ENCODE data around the gene SMIM23.

The SMIM23 gene

DNA sequence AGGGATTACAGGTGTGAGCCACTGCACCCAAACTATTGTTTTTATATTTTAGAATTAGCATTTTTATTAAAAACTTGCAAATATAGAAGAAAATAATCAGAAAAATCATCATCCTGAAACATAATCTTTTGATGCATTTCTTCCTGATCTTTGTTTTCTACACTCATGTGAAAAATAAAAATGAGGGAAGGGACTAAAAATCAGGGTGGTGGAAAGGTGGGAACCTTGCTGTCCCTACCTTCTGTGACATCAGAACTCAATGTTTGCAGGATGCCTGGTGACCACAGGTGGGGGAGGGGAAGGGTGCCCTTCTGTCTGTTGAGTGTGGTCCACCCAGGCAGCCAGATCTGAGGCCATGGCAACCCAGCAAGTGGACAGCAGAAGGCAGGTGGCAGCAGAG lies at the start of gene SMIM23:
TSS of gene SMIM23 (plus strand) at position 301 of the 400 bp plus-strand sequence. CDS start at position 356, 55 bp downstream.
- in situ Hi-C loops (cut with HindIII; ENCODE audit: low sequenced_read_pairs), result no loop called here

DNA sequence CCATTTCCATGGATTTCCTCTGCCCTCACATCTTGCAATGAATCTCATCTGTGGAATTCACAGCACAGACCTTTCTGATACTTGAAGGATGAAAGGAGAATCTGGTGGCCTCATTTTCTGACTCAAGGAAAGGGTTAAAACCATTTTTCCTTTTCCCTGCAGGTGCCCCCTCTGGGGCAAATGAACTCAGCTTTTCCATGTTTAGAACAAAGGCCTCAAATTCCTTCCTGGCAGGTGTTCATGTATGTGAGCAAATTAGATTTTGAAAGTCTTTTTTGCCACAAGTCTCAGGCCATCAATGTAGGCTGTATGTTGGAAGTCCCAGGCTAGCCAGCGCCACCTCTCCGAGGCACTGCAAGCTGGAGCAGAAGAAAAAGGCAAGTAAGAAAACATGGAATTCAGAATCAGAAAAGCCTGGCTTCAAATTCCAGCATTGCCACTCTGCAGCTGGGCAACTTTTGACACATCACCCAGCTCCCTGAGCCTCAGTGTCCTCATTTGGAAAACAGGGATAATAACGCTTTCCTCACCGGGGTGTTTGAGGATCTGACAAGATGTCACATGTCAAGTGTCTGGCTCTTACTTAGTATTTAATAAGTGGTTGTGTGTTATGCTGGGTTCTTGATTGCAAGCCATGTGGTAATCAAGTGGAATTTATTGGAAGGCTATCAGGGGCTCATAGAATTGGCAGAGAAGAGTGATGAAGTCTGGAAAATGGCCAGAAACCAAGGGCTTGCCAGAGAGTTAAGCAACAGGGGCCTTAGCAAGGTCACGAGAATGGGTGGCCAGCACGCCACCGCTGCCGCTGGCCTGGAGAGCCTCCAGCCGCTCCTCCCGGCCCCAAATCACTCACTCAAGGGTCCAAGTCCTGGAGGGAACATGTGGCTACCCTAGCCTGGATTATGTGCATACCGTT lies 48.4 kb upstream of the SMIM23 start:
- in situ Hi-C loops (cut with HindIII; ENCODE audit: low sequenced_read_pairs), result no loop called here

DNA sequence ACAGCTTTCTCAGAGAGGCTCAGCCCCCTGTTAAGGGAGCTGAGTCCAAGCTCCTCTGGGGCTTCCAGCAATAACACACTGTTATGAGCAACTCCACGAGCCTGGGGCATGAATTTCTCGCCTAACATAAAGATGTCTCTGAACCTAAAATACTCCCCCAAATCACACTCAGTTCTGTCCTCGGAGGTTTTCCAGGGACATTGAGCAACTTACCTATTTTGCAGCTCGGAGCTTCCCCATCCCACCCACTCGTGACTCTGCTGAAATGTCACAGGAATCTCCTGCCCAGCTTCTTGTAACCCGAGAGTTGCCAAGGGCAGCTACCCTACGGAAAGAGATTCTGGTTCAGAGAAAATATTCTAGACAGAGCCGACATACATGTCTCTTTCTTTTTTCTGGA lies 47.1 kb upstream of the SMIM23 start:
- in situ Hi-C loops (cut with HindIII; ENCODE audit: low sequenced_read_pairs), result no loop called here

DNA sequence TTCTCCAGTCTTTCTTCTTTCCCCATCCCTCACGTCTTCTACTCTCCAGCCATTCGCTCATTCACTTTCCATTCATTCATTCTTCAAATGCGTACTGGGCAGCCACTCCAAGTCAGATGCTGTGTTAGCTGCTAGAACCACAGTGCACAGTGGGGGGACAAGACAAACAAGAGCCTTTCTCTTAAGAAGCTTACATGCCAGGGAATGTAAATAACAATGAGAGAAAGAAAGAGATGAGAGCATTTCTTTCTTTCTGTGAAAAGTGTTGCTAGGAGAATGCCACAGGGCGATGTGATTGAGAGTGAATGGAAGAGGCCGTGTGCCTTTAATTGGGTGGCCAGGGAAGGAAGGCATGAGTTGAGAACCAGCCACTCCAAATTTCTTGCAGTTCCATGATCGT lies 46.3 kb upstream of the SMIM23 start:
- in situ Hi-C loops (cut with HindIII; ENCODE audit: low sequenced_read_pairs), result no loop called here

DNA sequence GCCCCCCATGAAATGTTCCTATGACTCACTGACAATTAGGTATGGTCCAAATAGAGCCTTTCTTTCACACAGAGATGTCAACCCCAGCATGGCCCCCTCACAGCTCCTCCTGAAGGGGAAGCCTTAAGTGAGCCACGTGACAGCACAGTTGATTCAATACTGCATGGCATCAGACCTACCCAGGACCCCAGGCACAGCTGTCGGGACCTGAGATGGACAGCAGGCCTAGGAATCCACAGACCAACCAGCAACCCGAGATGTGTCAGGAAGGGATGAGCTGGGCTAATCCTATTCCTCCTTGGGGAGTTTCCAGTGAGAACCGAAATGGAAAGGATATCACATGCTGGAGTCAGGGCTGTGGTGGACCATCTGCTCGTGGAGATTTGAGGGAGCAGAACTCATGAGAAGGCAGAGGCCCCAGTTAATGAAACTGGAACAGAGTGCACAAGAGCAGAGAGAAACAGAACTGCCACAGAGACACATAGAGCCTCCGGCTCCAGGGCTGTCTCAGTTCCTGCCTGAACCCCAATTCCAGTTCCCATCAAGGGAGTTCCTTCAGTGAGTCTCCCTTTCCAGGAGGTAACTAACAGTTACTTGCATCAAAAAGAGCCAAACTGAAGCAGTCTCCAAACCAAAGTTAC lies 42.1 kb upstream of the SMIM23 start:
- in situ Hi-C loops (cut with HindIII; ENCODE audit: low sequenced_read_pairs), result no loop called here

DNA sequence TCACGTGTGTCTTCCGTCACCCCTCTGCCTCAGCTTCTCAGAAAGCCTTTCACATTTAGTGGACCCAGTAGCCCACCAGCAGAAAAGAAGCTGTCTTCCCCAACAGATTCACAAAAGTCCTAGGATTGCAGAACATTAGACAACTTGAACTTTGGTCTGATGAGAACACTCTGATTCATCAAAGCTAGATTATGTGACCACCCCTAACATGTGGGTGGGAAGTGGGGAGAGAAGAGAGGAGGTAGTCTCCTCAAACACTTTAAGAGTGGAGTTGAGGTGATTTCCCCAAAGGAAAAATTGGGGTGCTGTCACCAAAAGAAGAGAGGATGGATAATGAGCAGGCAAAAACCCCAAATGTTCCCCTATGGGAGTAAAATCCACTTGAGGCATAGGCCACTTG lies 41.4 kb upstream of the SMIM23 start:
- in situ Hi-C loops (cut with HindIII; ENCODE audit: low sequenced_read_pairs), result no loop called here

DNA sequence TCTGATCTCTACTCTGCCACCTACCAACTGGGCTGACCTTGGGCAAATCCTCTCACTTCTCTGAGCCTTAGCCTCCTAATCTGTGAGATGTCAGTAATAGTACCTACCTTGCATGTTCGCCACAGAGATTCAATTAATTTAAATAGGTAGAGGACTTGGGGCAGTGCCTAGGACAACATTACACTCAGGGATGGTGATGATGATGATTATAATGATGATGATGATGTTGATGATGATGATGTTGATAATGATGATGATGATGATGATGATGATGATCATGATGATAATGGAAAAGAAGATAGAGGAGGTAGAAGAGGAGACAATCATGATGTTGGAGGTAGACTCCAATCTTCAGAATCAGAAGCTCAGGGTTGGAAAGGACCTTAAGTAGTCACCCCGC lies 40.7 kb upstream of the SMIM23 start:
- in situ Hi-C loops (cut with HindIII; ENCODE audit: low sequenced_read_pairs), result loop anchor here (5.0 kb wide), 1 partner anchor 47 kb away; no protein-coding TSS in a partner anchor

DNA sequence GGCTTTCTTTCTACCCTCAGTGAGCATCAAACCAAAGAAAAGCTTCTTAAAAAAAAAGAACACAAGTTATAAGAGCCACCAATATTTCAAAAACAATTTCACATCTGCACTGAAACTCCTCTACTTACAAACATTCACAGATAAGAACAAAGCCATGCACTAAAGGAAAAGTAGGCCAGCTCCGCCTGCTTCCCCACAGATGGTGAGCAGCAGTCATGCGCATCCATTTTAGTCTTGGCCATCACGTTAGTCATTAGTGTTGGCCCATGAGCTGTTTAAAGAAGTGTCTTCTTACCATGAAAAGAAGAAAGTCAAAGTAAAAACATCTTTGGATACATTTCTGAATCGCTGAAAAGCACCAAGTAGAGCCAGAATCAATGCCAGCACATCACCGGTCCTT lies 40.0 kb upstream of the SMIM23 start:
- in situ Hi-C loops (cut with HindIII; ENCODE audit: low sequenced_read_pairs), result loop anchor here (5.0 kb wide), 1 partner anchor 47 kb away; no protein-coding TSS in a partner anchor

DNA sequence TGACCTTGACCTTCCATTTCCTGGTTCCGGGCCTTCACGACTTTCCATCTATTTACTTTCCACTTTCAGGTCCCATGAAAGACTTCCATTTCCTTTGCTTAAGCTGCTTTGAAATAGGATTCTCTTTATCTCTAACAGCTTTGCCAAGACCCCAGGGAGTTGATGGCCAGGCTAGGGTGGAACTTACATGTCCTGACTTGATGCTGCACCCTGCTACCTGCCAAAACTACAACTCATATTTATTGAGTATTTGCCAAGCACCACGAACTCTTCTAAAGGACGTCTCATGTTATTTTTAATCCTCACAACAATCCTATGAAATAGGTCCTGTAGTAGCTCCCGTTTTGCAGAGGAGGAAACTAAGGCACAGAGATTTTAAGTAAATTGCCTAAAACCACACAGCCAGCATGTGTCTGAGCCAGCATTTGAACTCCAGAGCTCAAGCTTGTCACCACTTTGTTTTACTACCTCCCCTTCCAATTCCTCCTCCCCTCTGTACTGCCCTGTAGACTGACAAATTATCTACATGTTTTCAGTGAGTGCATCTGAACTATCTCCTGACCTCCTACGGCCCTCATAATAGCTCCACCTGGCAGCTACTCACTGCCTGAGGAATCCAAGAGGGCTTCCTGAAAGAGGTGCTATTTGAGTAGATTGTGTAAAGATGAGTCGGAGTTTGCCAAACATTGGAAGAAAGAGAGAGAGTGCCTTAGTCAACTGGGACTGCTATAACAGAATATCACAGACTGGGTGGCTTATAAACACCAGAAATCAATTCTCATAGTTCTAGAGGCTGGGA lies 38.4 kb upstream of the SMIM23 start:
- in situ Hi-C loops (cut with HindIII; ENCODE audit: low sequenced_read_pairs), result loop anchor here (5.0 kb wide), 1 partner anchor 45 kb away; no protein-coding TSS in a partner anchor

DNA sequence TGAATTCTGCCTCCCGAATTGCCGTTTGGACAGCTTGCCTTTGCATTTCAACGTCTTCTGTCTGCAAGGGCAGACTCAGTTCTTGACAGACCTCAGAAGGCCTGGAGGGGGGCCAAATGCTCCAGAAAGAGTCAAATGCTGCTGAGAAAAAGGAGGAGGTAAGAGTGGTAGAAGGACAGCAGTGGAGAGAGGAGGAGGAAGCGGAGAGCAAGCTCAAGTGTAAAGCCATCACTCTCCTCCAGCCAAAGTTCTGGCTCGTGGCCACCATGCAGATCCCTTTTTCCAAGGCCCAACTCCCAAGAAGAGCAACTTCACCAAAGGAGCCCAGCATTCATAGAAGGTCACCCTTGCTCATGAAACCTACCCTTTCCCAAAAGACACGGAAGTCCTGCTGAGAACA lies 36.9 kb upstream of the SMIM23 start:
- in situ Hi-C loops (cut with HindIII; ENCODE audit: low sequenced_read_pairs), result loop anchor here (5.0 kb wide), 1 partner anchor 44 kb away; no protein-coding TSS in a partner anchor

DNA sequence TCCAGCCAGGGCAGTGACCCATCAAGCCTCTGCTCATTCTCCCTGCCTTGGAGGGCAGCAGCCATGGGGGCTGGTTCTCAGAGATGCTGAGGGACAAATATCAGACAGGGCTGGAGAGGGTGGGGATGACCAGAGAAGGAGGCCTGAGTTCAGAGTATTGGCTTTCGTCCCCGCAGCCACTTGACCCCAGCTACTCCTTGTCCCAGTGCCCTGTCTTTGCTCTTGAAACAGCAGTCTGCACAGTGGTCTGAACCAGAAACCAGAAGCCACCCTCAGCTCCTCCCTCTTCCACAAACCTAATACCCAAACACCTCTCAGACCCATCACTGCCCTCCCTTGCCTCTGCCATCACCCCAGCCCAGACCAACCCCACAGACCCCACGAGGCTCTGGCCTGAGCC lies 36.3 kb upstream of the SMIM23 start:
- in situ Hi-C loops (cut with HindIII; ENCODE audit: low sequenced_read_pairs), result loop anchor here (5.0 kb wide), 1 partner anchor 43 kb away; no protein-coding TSS in a partner anchor

DNA sequence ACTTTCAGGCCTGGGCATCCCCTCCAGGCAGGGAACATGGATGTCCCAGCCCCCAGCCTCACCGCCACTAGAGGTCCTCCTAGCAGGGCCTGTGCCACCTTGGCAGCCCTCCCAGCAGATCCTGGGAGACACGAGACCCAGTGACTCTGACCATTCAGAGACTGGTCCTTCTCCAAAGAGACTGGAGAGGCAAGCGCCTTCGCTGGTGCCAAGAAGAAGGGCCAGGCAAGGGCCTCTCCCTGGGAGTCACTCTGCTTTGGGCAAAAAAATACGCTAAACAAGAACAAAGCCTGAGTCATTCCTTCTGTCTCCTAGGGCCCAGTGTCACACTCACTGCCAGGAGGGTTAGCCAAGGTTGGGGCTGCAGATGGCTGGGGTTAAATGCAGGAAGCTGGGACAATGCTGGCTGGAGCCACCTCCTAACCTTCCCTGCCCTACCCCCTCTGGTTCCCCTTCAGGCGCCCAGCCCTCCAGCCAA lies 35.3 kb upstream of the SMIM23 start:
- in situ Hi-C loops (cut with HindIII; ENCODE audit: low sequenced_read_pairs), result no loop called here

DNA sequence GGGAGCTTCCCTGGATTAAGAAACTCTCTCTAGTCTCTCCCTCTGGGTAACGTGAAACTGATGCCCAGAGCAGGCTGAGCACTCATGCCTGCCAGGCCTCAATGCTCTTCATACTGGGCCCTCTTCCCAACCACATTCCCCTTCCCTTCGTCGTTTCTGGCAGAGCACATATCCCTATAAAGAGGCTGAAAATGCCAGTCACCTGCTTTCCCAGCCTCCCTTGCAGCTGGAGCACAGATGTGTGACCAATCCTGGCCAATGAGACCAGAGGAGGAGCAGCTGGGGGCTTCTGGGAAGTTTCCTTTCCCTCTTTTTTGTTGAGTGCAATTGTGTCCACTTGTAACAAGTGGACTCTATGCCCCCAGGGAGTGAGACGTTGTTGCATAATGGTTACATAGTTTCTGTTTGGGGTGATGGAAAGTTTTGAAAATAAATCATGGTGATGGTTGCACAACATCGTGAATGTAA lies 30.2 kb upstream of the SMIM23 start:
- in situ Hi-C loops (cut with HindIII; ENCODE audit: low sequenced_read_pairs), result loop anchor here (5.0 kb wide), 1 partner anchor 92 kb away; no protein-coding TSS in a partner anchor

DNA sequence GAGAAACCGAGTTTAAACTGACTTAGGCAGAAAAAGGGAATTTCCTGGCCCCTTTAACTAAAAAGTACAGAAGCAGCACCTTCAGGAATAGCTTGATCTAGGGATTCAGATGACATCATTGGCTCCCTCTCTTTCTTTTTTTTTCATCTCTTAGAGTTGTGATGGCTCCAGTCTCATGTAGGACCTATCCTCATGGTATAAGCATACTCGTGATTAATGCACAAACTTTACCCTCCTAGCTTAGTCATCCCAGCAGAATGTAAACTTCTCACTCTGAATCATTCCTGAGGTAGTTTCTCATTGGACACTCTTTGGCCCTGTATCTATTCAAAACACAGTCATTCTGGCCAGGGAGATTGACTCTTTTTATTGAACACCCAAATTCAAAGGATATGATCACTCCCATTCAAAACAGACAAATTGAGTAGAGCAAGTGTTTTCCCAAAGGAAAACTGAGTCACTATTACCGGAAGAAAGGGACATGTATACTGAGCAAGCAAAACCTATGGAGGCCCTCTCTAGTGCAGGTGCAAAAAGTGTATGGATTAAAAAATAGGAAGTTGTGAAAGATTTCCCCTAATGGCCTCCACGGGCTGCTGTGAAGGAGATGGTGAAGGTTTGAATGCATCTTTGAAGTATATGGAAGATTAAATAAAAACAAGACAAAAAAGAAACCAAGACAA lies 27.6 kb upstream of the SMIM23 start:
- in situ Hi-C loops (cut with HindIII; ENCODE audit: low sequenced_read_pairs), result loop anchor here (5.0 kb wide), 1 partner anchor 89 kb away; no protein-coding TSS in a partner anchor

DNA sequence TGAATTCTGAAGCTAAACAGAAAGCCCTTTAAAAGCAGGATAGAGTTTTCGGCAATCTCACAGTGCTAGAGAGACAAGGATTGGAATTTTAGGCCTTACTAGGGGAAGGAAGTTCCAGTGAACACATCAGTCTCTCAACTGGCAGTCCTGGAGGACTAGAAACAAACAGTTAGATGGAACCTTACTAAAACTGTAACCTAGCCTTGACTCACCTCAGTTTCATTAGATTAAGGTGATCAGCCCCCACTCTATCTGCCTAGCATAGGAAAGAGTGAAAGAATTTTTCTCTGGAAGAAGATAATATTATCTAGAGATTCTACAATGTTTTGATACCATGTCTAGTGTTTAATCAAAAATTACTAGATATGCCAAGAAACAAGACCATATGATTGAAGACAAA lies 25.8 kb upstream of the SMIM23 start:
- in situ Hi-C loops (cut with HindIII; ENCODE audit: low sequenced_read_pairs), result loop anchor here (5.0 kb wide), 1 partner anchor 88 kb away; no protein-coding TSS in a partner anchor

DNA sequence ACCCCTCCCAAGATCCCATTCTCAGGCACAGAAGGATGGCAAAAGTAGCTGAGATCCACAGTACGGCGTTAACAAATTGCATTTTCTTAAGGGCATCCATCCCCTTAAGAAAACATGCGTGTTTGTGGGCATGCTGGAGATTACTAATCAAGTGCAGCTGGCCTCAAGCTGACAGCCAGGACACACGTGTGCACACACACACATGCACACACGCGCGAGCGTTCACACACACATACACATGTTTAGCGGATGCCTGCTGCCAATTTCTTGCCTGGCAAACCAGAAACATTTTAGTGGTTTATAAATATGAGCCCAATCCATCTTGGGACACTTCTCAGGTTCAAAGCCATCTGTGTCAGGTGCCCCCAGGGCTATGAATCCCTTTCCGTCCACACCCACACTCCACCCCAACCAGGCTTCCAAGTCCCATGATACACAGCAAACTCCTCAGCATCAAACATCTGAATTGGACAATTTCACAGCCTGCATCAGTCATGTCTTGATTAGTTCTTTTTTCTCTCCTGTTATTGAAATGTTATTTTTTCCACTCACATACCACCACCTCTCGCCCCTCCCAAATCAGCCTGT lies 23.5 kb upstream of the SMIM23 start:
- in situ Hi-C loops (cut with HindIII; ENCODE audit: low sequenced_read_pairs), result no loop called here

DNA sequence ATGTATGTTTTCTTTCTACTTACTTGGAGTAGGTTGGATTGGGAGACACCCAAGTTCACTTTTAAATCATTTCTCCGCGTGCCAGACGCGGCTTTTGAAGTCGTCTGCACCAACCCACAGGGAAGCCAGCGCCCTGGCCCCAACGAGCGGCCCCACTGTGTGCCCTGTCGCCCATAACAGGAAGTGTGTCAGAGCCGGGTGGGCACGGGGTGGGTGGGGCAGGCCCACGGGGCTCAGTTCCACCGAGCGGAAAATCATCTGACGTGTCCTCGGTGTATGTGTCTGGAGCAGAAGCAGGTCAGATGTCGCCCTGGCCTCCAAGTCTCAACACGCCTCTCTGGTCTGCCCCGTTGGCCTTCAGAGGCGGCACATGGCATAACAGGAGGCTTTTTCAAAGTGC lies 22.7 kb upstream of the SMIM23 start:
- in situ Hi-C loops (cut with HindIII; ENCODE audit: low sequenced_read_pairs), result no loop called here

DNA sequence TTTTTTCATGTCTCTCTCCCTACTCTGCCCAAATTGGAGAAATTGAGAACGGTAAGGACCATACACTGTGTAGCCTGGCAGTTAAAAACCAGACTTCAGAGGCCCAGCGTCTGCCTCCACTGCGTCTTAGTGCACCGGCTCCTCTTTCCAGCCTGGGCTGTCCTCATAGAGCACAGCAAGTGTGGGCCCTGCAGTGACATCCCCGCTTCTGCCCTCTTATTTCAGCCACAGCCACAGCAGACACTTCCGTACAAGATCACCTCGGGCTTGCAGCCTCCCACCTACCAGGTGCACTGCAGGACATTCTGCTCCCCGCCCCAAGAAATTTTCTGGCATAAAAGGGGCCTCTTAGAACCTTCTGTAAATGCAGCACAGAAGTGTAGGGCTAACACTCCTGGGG lies 21.4 kb upstream of the SMIM23 start:
- in situ Hi-C loops (cut with HindIII; ENCODE audit: low sequenced_read_pairs), result no loop called here

DNA sequence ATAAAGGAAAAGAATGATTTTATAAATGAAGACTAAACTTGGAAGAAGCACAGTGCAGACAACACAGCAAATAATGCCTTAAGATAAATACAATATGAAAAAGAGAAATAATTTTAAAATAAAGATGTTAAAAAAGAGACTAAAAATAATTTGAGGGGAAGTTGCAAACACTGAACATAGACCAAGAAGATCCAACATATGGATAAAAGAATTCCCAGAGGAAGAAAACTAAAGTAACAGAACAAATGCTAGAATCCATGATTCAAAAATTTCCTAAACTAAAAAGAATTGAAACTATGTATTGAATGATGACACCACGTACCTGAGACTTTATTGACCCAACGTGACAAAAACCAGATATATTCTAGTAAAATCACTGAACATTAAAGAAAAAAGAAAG lies 18.7 kb upstream of the SMIM23 start:
- in situ Hi-C loops (cut with HindIII; ENCODE audit: low sequenced_read_pairs), result no loop called here

DNA sequence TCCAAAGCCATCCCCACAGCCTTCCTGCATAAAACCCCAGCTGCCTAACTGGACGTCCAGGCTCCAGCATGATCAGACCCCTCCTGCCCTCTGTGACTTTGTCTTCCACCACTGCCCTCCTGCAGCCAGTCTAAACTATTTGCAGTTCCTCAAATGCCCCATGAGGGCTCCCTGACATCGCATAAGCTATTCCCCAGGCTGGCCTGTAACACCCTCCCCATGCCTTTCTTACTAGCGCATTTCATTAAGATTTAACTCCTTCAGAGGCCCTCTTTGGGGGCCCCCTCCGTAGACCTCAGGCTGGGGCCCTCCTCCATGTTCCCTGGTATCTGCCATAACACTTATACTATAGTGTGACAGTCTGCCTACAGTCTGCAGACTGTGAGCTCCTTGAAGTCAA lies 15.5 kb upstream of the SMIM23 start:
- in situ Hi-C loops (cut with HindIII; ENCODE audit: low sequenced_read_pairs), result no loop called here

Data from endothelial cell of hepatic sinusoid (primary cell).